Tibial artery (tissue), 4 donors: Measurements from ENCODE around the gene GALNT17.

ENCODE experiments used
- DNase-seq, 2 donors: peaks; one replicate each; pipeline ENCODE4 v3.0.0-alpha.2; 2019
- H3K27ac ChIP-seq, 2 donors: fragments of 200-600 bp; sonication (generic) in 1 of 2; 1 replicate in 1 of 2; 2 replicates in 1 of 2; pipeline ENCODE4 v1.5.1; 2018 to 2019; ENCODE audit warnings: mild to moderate bottlenecking in 1 of 2
- H3K27me3 ChIP-seq, 2 donors: fragments of 200-600 bp; sonication (generic) in 1 of 2; one replicate each; pipeline versions ENCODE4 v1.5.1 to v1.6.0; 2016 to 2019
- H3K36me3 ChIP-seq, 3 donors: fragments of 200-600 bp; sonication (generic) in 2 of 3; one replicate each; pipeline ENCODE4 v1.5.1; 2016 to 2019; ENCODE audit warnings: mild to moderate bottlenecking in 2 of 3
- H3K4me1 ChIP-seq, 4 donors: fragments of 200-600 bp; sonication (generic) in 2 of 4; 1 replicate in 3 of 4; 2 replicates in 1 of 4; pipeline ENCODE4 v1.5.1; 2016 to 2019
- H3K4me3 ChIP-seq, 2 donors: fragments of 200-600 bp; sonication (generic) in 1 of 2; 1 replicate in 1 of 2; 2 replicates in 1 of 2; pipeline ENCODE4 v1.5.1; 2018 to 2019; ENCODE audit warnings: mild to moderate bottlenecking in 2 of 2
- H3K9me3 ChIP-seq, 3 donors: fragments of 200-600 bp; sonication (generic) in 1 of 3; one replicate each; pipeline ENCODE4 v1.5.1; 2016 to 2019
- CTCF ChIP-seq, 2 experiments: fragments of 200-600 bp in 1 of 2; fragments of 450-650 bp in 1 of 2; IDR thresholded peaks; one replicate each; pipeline ENCODE4 v1.5.1; 2017 to 2019; ENCODE audit warnings: antibody characterized with exemption in 2 of 2, mild to moderate bottlenecking in 1 of 2, moderate library complexity in 1 of 2
- intact Hi-C: fragments of 100-400 bp; cut with DNase I; formaldehyde crosslinking; loops from one replicate; pipeline ENCODE4 v1.15.0; 2023; ENCODE audit warnings: low total_unique reads

Gene GALNT17

GRCh38 chr7:71270558-71270957 is 138.6 kb downstream of the GALNT17 start:
- Histone ChIP-seq H3K9me3 (peaks cover 0 to 7% (median 5%) of the 10 kb centered on the region in 3 donors), H3K36me3 (no peaks in the 10 kb centered on the region), H3K4me1 (peaks cover 0 to 63% (median 19%) of the 10 kb centered on the region in 4 donors), H3K27ac (peak overlapping the region; percentile 54 to 63), H3K4me3 (no peak overlapping the region), H3K27me3 (no peaks in the 10 kb centered on the region)
- intact Hi-C loops: no loop called here
- no peak for DNase-seq
- no peak for TF ChIP-seq CTCF (IDR thresholded peaks at IDR 0.05)

DNA sequence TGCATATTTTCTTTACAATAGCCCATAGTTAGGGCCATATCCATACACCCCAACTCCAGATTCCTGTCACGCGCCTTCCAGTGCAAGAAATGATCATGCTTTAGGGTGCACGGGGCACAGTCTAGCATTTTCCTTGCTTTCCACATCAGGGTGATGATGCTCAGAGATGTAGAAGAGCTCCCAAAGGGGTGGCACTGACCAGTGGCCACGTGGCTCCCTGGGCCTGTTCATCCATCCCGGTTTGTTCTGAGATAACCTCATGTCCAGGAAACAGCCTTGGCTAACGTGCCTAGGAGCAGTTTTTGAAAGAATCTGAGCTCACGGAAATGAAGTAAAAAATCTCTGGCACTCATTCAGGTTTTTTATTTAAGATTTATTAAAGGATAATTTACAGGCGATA is 139.3 kb downstream of the GALNT17 start:
- Histone ChIP-seq H3K27ac (peak overlapping the region; percentile 54 to 63), H3K4me3 (no peak overlapping the region), H3K4me1 (peaks cover 0 to 69% (median 19%) of the 10 kb centered on the region in 4 donors), H3K36me3 (no peaks in the 10 kb centered on the region), H3K9me3 (peaks cover 0 to under 1% (median 0%) of the 10 kb centered on the region in 3 donors), H3K27me3 (no peaks in the 10 kb centered on the region)
- peak in 1 of 2 donors; percentile 78 for DNase-seq
- no peak for TF ChIP-seq CTCF (IDR thresholded peaks at IDR 0.05)
- intact Hi-C loops: no loop called here

DNA sequence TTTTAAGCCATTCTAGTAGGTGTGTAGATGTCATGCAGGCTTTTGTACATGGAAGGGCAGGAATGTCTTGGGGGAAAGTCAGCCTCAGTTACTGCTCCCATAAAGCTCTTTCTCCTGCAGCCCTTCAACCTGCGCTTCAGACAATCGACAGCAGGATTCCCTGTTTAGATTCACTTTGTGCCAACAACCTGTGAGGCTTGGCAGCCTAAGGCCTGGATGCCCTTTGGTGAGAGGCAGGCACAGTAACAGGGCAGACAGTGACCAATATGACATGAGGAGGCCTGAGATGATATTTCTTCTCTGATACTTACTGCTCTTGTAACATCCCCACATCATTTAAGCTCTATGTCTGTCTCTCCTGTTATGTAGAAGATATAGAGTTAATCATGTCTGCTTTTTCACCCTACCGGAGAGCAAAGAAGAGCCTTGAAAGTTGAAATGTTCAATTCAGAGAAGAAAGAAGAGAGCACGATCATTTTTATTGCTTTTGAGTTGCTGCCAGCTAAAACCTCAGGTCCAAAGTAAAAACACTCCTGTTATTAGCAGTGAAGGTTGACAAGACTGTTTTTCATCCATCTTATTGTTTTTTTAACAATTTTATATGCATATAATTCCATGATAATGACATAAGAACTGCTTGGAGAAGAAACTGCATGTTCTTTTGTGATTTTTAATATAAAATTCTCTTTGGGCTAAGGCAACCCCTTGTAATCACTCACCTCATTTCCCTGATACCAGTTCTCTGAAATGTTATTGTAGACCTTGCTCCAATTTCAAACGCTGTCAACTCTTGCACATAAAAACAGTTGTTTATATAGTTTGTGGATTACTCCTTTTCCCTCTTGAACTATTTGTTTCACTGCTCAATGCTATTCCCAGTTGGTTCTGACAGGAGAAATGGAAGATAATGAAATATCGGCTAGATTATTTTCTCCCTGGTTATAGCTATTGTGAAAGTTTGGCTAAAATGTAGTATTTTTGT is 140.9 kb downstream of the GALNT17 start:
- no peak for DNase-seq
- no peaks in the 10 kb centered on the region for H3K9me3 ChIP-seq
- H3K27me3 ChIP-seq: no peaks in the 10 kb centered on the region
- intact Hi-C loops: no loop called here
- peak overlapping the region; percentile 54 to 63 for H3K27ac ChIP-seq
- H3K4me3 ChIP-seq: no peak overlapping the region
- no peak for TF ChIP-seq CTCF (IDR thresholded peaks at IDR 0.05)
- H3K36me3 ChIP-seq: no peaks in the 10 kb centered on the region
- H3K4me1 ChIP-seq: peaks cover 0 to 69% (median 19%) of the 10 kb centered on the region in 4 donors

GRCh38 chr7:71278257-71278656 is 146.3 kb downstream of the GALNT17 start:
- Histone ChIP-seq H3K9me3 (no peaks in the 10 kb centered on the region), H3K4me1 (peaks cover 0 to 43% (median 11%) of the 10 kb centered on the region in 4 donors), H3K36me3 (no peaks in the 10 kb centered on the region), H3K27me3 (no peaks in the 10 kb centered on the region), H3K4me3 (no peak overlapping the region), H3K27ac (peak overlapping the region; percentile 34 to 39)
- no peak for TF ChIP-seq CTCF (IDR thresholded peaks at IDR 0.05)
- DNase-seq: no peak
- intact Hi-C loops: no loop called here

- H3K27ac ChIP-seq: peak overlapping the region in 1 of 2 donors; percentile 38
- no peaks in the 10 kb centered on the region for H3K36me3 ChIP-seq
- no peaks in the 10 kb centered on the region for H3K9me3 ChIP-seq
- TF ChIP-seq CTCF (IDR thresholded peaks at IDR 0.05): no peak
- H3K27me3 ChIP-seq: no peaks in the 10 kb centered on the region
- peaks cover 0 to 41% (median 14%) of the 10 kb centered on the region in 4 donors for H3K4me1 ChIP-seq
- no peak for DNase-seq
- no peak overlapping the region for H3K4me3 ChIP-seq
- intact Hi-C loops: no loop called here
Observed at GRCh38 chr7:71281261-71281660, 149.3 kb downstream of the GALNT17 start.
